K562 (cell line): ENCODE data around the gene CALR3. TPM values are rescaled to one million over a fixed set of nuclear protein-coding genes. Genes with fewer than 3 reads are reported as not detected.
A peak's percentile ranks its signal among the peaks of the same experiment; 100 is the strongest.

Experiments used
- ATAC-seq: fragments of 200-7000 bp; cut with Tn5 transposase; 3 replicates; pipeline ENCODE4 v1.9.1; 2020; ENCODE audit warnings: moderate library complexity
- BruUV-seq: library from RNA; stranded (reverse); fragments of 400-500 nt; replicated peaks from 2 replicates; lab custom pipeline; 2021; lab: Mats Ljungman, UMichigan
- CTCF ChIA-PET: fragments of 300-600 bp; formaldehyde crosslinking; extraction: SDS; loops from one replicate; lab custom pipeline; 2021; ENCODE audit warnings: low intra/inter-chr PET ratio; lab: Yijun Ruan, JAX
- POLR2A ChIA-PET: fragments of 300-600, 350-650 bp; sonication (Branson Sonifier 250); formaldehyde crosslinking; extraction: SDS; loops from one replicate; lab custom pipeline; 2021; ENCODE audit warnings: antibody characterized with exemption, inconsistent platforms; lab: Yijun Ruan, JAX
- DNase-seq, 4 experiments: peaks; one replicate each; pipeline versions ENCODE4 v3.0.0 to v3.0.0-alpha.2; 2011 to 2018; ENCODE audit warnings: low spot score in 3 of 4, mixed read lengths in 3 of 4; ENCODE audit errors: extremely low read depth in 1 of 4
- FAIRE-seq: peaks from 2 replicates; lab custom pipeline; 2011; peaks lifted over from hg19 to GRCh38; lab: Jason Lieb, UNC
- H2AFZ ChIP-seq: 2 replicates; pipeline ENCODE4 v1.6.0; 2011; ENCODE audit warnings: low read depth, low read length, control low read depth, inconsistent platforms
- H3K27ac ChIP-seq: fragments of 200-600 bp; 3 replicates; pipeline ENCODE4 v1.8.0; 2011; ENCODE audit warnings: low read depth, mild to moderate bottlenecking, control low read depth, inconsistent platforms, low read length, moderate library complexity, mixed read lengths; ENCODE audit errors: extremely low read depth
- H3K27me3 ChIP-seq, 2 experiments: fragments of 300-600 bp in 1 of 2; 2 replicates in 1 of 2; 3 replicates in 1 of 2; pipeline versions ENCODE4 v1.6.0 to v1.8.0; 2011; ENCODE audit warnings: inconsistent platforms in 2 of 2, low read length in 2 of 2, mild to moderate bottlenecking in 1 of 2, mixed read lengths in 1 of 2, moderate library complexity in 1 of 2; ENCODE audit not compliant: control insufficient read depth in 2 of 2, insufficient read depth in 2 of 2
- H3K36me3 ChIP-seq: fragments of 300-600 bp; 3 replicates; pipeline ENCODE4 v1.8.0; 2011; ENCODE audit warnings: mild to moderate bottlenecking, low read length, inconsistent platforms; ENCODE audit not compliant: control insufficient read depth, insufficient read depth
- H3K4me1 ChIP-seq, 2 experiments: fragments of 200-600 bp in 1 of 2; replicated peaks in 1 of 2; 2 replicates in 1 of 2; 3 replicates in 1 of 2; pipeline versions ENCODE4 v1.5.1 to v1.8.0; 2011; ENCODE audit warnings: inconsistent platforms in 2 of 2, low read length in 2 of 2, mild to moderate bottlenecking in 1 of 2, mixed read lengths in 1 of 2, moderate library complexity in 1 of 2; ENCODE audit not compliant: control insufficient read depth in 2 of 2, insufficient read depth in 2 of 2
- H3K4me2 ChIP-seq: 2 replicates; pipeline ENCODE4 v1.6.1; 2011; ENCODE audit warnings: low read length, control low read depth, inconsistent platforms, mixed read lengths; ENCODE audit not compliant: insufficient read depth
- H3K4me3 ChIP-seq: fragments of 200-600 bp; sonication (generic), shearing (Covaris generic); 2 replicates; pipeline ENCODE4 v1.5.1; 2016; ENCODE audit warnings: control low read depth, inconsistent platforms
- H3K79me2 ChIP-seq: fragments of 200-600 bp; 3 replicates; pipeline ENCODE4 v1.8.0; 2011; ENCODE audit warnings: low read length, inconsistent platforms; ENCODE audit not compliant: control insufficient read depth, insufficient read depth
- H3K9ac ChIP-seq, 2 experiments: 2 replicates each; pipeline versions ENCODE4 v1.6.0 to v1.6.1; 2011; ENCODE audit warnings: low read depth in 2 of 2, low read length in 2 of 2, control low read depth in 1 of 2, inconsistent platforms in 1 of 2, mild to moderate bottlenecking in 1 of 2, mixed read lengths in 1 of 2; ENCODE audit not compliant: insufficient read depth in 1 of 2
- H3K9me1 ChIP-seq: one replicate; pipeline ENCODE4 v1.6.0; 2011; ENCODE audit warnings: inconsistent platforms, mild to moderate bottlenecking, low read length, moderate library complexity; ENCODE audit not compliant: control insufficient read depth, insufficient read depth
- H3K9me3 ChIP-seq: replicated peaks from 2 replicates; pipeline ENCODE4 v1.5.1; 2011; ENCODE audit warnings: low read depth, low read length, inconsistent platforms; ENCODE audit not compliant: control insufficient read depth, insufficient read depth
- H4K20me1 ChIP-seq: replicated peaks from 2 replicates; pipeline ENCODE4 v1.6.1; 2011; ENCODE audit warnings: low read length, inconsistent platforms, mixed read lengths; ENCODE audit not compliant: control insufficient read depth, insufficient read depth
- C11orf30 ChIP-seq: fragments of 450-650 bp; IDR thresholded peaks from 2 replicates; pipeline ENCODE4 v1.6.1; 2016; ENCODE audit warnings: low read depth, mild to moderate bottlenecking
- MAFG ChIP-seq: fragments of 450-650 bp; conservative IDR thresholded peaks from 2 replicates; pipeline ENCODE4 v1.6.1; 2016; ENCODE audit warnings: missing genetic modification characterization, missing compliant biosample characterization
- MECOM ChIP-seq: fragments of 250-450 bp; sonication (Bioruptor Pico); IDR thresholded peaks from 2 replicates; pipeline ENCODE4 v1.8.0; 2022; ENCODE audit warnings: inconsistent platforms
- RBBP5 ChIP-seq: fragments of 200-600 bp; sonication (generic); IDR thresholded peaks from 2 replicates; pipeline ENCODE4 v1.6.1; 2012; ENCODE audit warnings: borderline replicate concordance, mild to moderate bottlenecking, low read length, control low read depth, inconsistent platforms; ENCODE audit not compliant: insufficient read depth, poor library complexity, severe bottlenecking
- ZNF316 ChIP-seq: fragments of 450-650 bp; IDR thresholded peaks from 2 replicates; pipeline ENCODE4 v1.6.1; 2016
- WGBS: fragments of 100-300 bp; shearing (Covaris generic); methylation state at CpG from one replicate; pipeline ENCODE4 v1.1.6; 2016; ENCODE audit warnings: low coverage, mixed read lengths; ENCODE audit not compliant: insufficient coverage; ENCODE audit errors: missing lambda C conversion rate; 5-methylcytosine and 5-hydroxymethylcytosine counted together
- in situ Hi-C: fragments of 300-500 bp; cut with MboI; formaldehyde crosslinking; loops from 4 replicates; pipeline ENCODE4 v1.15.0; 2018; ENCODE audit warnings: inconsistent platforms, mixed read lengths
- intact Hi-C: fragments of 100-400 bp; cut with micrococcal nuclease; formaldehyde crosslinking; loops from 2 replicates; pipeline ENCODE4 v1.14.2; 2022
- polyA plus RNA-seq, 8 experiments: library from polyadenylated mRNA; depleted of rRNA in 4 of 8; stranded (reverse) in 5 of 8; unstranded in 3 of 8; fragments of >200 nt; fragmentation: Nextera tagmentation in 2 of 8; fragmentation: Illumina TruSeq in 1 of 8; extraction: Ambion mirVana in 2 of 8; extraction: Trizol in 1 of 8; gene quantifications; 2 replicates each; pipeline versions ENCODE4 v1.2.1 to v1.2.3, GENCODE V29; 2011 to 2014; ENCODE audit warnings: inconsistent platforms in 1 of 8, missing spikeins in 1 of 8
- total RNA-seq, 7 experiments: library from RNA; depleted of rRNA in 6 of 7; stranded (reverse); fragments of >200 nt in 6 of 7; fragmentation: Illumina TruSeq in 2 of 7; extraction: Trizol in 2 of 7; gene quantifications; 2 replicates each; pipeline versions ENCODE4 v1.2.1 to v1.2.3, GENCODE V29; 2011 to 2021; ENCODE audit warnings: low replicate concordance in 1 of 7
- TF ChIP-seq, protein P1 (sequence below), 2 experiments: fragments of 450-650 bp; IDR thresholded peaks; 2 replicates each; pipeline ENCODE4 v1.6.1; 2018; ENCODE audit warnings: mild to moderate bottlenecking in 2 of 2, low read depth in 1 of 2; ENCODE audit not compliant: partially characterized antibody in 2 of 2

CALR3 gene
- total and polyA plus RNA-seq, 9 of the 15 experiments (the other 6 are each of a cell fraction or from before 2014, with no cell fraction given), result 0.15 to 0.41 (median 0.22) TPM; not detected in 4

- FAIRE-seq (no peak), DNase-seq (peak in 2 of 4 experiments; percentile 20 to 24), ATAC-seq (peak; percentile 29)
- Histone ChIP-seq H3K9me1 (no peaks in the 10 kb centered on the region), H3K36me3 (peaks cover 59% of the 10 kb centered on the region; the same call in 2 of the 3 replicates), H3K4me2 (peak overlapping the region; percentile 53; the same call in 1 of the 2 replicates), H3K27ac (peak overlapping the region; percentile 50), H3K79me2 (no peaks in the 10 kb centered on the region), H3K9ac (peak overlapping the region in 1 of 2 experiments; percentile 24; a peak in 1 of 4 replicates), H3K4me1 (peaks cover 5 to 22% of the 10 kb centered on the region in 2 experiments; a peak in 4 of 5 replicates), H3K27me3 (no peaks in the 10 kb centered on the region), H3K4me3 (no peak overlapping the region), H4K20me1 (no peaks in the 10 kb centered on the region), H2AFZ (no peak overlapping the region), H3K9me3 (no peaks in the 10 kb centered on the region)
- TF ChIP-seq RBBP5 (peak; percentile 28), MECOM (CRISPR knock-in tag) (no peak), C11orf30 (peak; percentile 30; the same call in 1 of the 2 replicates), ZNF316 (peak; percentile 62), MAFG (tag) (peak; percentile 41)
- TF ChIP-seq, protein P1, sequence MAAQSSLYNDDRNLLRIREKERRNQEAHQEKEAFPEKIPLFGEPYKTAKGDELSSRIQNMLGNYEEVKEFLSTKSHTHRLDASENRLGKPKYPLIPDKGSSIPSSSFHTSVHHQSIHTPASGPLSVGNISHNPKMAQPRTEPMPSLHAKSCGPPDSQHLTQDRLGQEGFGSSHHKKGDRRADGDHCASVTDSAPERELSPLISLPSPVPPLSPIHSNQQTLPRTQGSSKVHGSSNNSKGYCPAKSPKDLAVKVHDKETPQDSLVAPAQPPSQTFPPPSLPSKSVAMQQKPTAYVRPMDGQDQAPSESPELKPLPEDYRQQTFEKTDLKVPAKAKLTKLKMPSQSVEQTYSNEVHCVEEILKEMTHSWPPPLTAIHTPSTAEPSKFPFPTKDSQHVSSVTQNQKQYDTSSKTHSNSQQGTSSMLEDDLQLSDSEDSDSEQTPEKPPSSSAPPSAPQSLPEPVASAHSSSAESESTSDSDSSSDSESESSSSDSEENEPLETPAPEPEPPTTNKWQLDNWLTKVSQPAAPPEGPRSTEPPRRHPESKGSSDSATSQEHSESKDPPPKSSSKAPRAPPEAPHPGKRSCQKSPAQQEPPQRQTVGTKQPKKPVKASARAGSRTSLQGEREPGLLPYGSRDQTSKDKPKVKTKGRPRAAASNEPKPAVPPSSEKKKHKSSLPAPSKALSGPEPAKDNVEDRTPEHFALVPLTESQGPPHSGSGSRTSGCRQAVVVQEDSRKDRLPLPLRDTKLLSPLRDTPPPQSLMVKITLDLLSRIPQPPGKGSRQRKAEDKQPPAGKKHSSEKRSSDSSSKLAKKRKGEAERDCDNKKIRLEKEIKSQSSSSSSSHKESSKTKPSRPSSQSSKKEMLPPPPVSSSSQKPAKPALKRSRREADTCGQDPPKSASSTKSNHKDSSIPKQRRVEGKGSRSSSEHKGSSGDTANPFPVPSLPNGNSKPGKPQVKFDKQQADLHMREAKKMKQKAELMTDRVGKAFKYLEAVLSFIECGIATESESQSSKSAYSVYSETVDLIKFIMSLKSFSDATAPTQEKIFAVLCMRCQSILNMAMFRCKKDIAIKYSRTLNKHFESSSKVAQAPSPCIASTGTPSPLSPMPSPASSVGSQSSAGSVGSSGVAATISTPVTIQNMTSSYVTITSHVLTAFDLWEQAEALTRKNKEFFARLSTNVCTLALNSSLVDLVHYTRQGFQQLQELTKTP (IDR thresholded peaks at IDR 0.05; ENCODE audit: low read depth in 1 of 2, partially characterized antibody in 2 of 2), result no peak
- WGBS, result 55% methylated on average over 11 of the region's 11 CpGs
- CTCF ChIA-PET, result no interaction called here
- no TSS peak for BruUV-seq
- in situ Hi-C loops (no loop called here), intact Hi-C loops (no loop called here)
- POLR2A ChIA-PET, result interaction anchor here (0.6 to 1.0 kb wide), 3 partner anchors 177 to 287 kb away, joined by 3 to 7 read pairs (median 3); no protein-coding TSS in a partner anchor
These were observed 60.6 kb downstream of the CALR3 start for GRCh38 chr19:16435238-16435917.
